CD14-positive monocyte (primary cell): ENCODE measurements around the gene TAF11L13. TPM values are rescaled to one million over a fixed set of nuclear protein-coding genes. Genes with fewer than 3 reads are reported as not detected.
"Not testable (repeated sequence)": the region's sequence is repeated elsewhere in the genome, so short reads cannot be mapped to it uniquely, and the experiment has no call there.

Experiments used
- DNase-seq, 3 donors: peaks; one replicate each; pipeline ENCODE4 v3.0.0-alpha.2; 2011 to 2022
- H2AFZ ChIP-seq: 2 replicates; pipeline ENCODE4 v1.6.0; 2012; ENCODE audit warnings: mild to moderate bottlenecking, low read depth, low read length, inconsistent platforms; ENCODE audit not compliant: insufficient read depth, poor library complexity, severe bottlenecking
- H3K27ac ChIP-seq, 2 donors: 1 replicate in 1 of 2; 2 replicates in 1 of 2; pipeline ENCODE4 v1.5.1; 2012 to 2013; ENCODE audit warnings: low read length in 2 of 2, control low read depth in 1 of 2, inconsistent platforms in 1 of 2, low read depth in 1 of 2, mild to moderate bottlenecking in 1 of 2
- H3K27me3 ChIP-seq, 2 donors: one replicate each; pipeline versions ENCODE4 v1.6.0 to v1.6.1; 2011 to 2013; ENCODE audit warnings: low read length in 2 of 2; ENCODE audit not compliant: control insufficient read depth in 2 of 2, insufficient read depth in 2 of 2
- H3K36me3 ChIP-seq, 2 donors: replicated peaks in 1 of 2; 1 replicate in 1 of 2; 2 replicates in 1 of 2; pipeline versions ENCODE4 v1.5.1 to v1.6.1; 2012 to 2013; ENCODE audit warnings: low read length in 2 of 2, control low read depth in 1 of 2, inconsistent platforms in 1 of 2, mild to moderate bottlenecking in 1 of 2; ENCODE audit not compliant: insufficient read depth in 2 of 2, control insufficient read depth in 1 of 2
- H3K4me1 ChIP-seq, 2 donors: 1 replicate in 1 of 2; 2 replicates in 1 of 2; pipeline versions ENCODE4 v1.5.1 to v1.6.1; 2012 to 2013; ENCODE audit warnings: low read length in 2 of 2, control low read depth in 1 of 2, inconsistent platforms in 1 of 2, mild to moderate bottlenecking in 1 of 2, moderate library complexity in 1 of 2; ENCODE audit not compliant: insufficient read depth in 2 of 2, control insufficient read depth in 1 of 2
- H3K4me2 ChIP-seq: replicated peaks from 2 replicates; pipeline ENCODE3; 2012; ENCODE audit warnings: low read length, moderate library complexity, mild to moderate bottlenecking; ENCODE audit not compliant: poor library complexity, severe bottlenecking; ENCODE audit errors: extremely low read depth
- H3K4me3 ChIP-seq, 3 experiments: fragments of 200-600 bp in 1 of 3; sonication (generic) in 1 of 3; replicated peaks in 1 of 3; 1 replicate in 2 of 3; 2 replicates in 1 of 3; pipeline ENCODE4 v1.5.1; 2011 to 2013; ENCODE audit warnings: low read length in 3 of 3, mild to moderate bottlenecking in 3 of 3, control low read depth in 2 of 3, low read depth in 2 of 3, inconsistent platforms in 1 of 3, moderate library complexity in 1 of 3
- H3K79me2 ChIP-seq: 2 replicates; pipeline ENCODE4 v1.6.0; 2012; ENCODE audit warnings: mild to moderate bottlenecking, control low read depth, inconsistent platforms, low read length, moderate library complexity; ENCODE audit not compliant: insufficient read depth
- H3K9ac ChIP-seq: 2 replicates; pipeline ENCODE4 v1.6.0; 2017; ENCODE audit warnings: low read length, mild to moderate bottlenecking; ENCODE audit not compliant: insufficient read depth, poor library complexity, severe bottlenecking
- H3K9me3 ChIP-seq, 2 donors: replicated peaks in 1 of 2; 1 replicate in 1 of 2; 2 replicates in 1 of 2; pipeline versions ENCODE4 v1.5.1 to v1.6.1; 2012 to 2013; ENCODE audit warnings: low read length in 2 of 2, control low read depth in 1 of 2; ENCODE audit not compliant: control insufficient read depth in 1 of 2, insufficient read depth in 1 of 2
- H4K20me1 ChIP-seq: 2 replicates; pipeline ENCODE4 v1.6.0; 2012; ENCODE audit warnings: mild to moderate bottlenecking, low read length, control low read depth, moderate library complexity; ENCODE audit not compliant: insufficient read depth
- H3K27ac Mint-ChIP-seq, 7 donors: one replicate each; pipeline ENCODE4 v1.8.0; 2020; ENCODE audit warnings: mild to moderate bottlenecking in 7 of 7, mixed read lengths in 7 of 7, moderate library complexity in 6 of 7, inconsistent platforms in 2 of 7
- H3K27me3 Mint-ChIP-seq, 3 donors: one replicate each; pipeline ENCODE4 v1.8.0; 2021 to 2022; ENCODE audit warnings: low read depth in 3 of 3, mild to moderate bottlenecking in 3 of 3, mixed read lengths in 3 of 3, moderate library complexity in 3 of 3, inconsistent platforms in 1 of 3
- H3K36me3 Mint-ChIP-seq, 2 donors: one replicate each; pipeline ENCODE4 v1.8.0; 2020; ENCODE audit warnings: mixed read lengths in 2 of 2, inconsistent platforms in 1 of 2, mild to moderate bottlenecking in 1 of 2
- H3K4me1 Mint-ChIP-seq: one replicate; pipeline ENCODE4 v1.8.0; 2020; ENCODE audit warnings: mild to moderate bottlenecking, mixed read lengths
- H3K4me3 Mint-ChIP-seq, 2 donors: one replicate each; pipeline ENCODE4 v1.8.0; 2020; ENCODE audit warnings: mild to moderate bottlenecking in 2 of 2, mixed read lengths in 2 of 2, moderate library complexity in 1 of 2
- H3K9me3 Mint-ChIP-seq, 7 donors: one replicate each; pipeline ENCODE4 v1.8.0; 2020 to 2022; ENCODE audit warnings: mixed read lengths in 7 of 7, mild to moderate bottlenecking in 6 of 7, moderate library complexity in 6 of 7, inconsistent platforms in 2 of 7
- CTCF ChIP-seq: fragments of 200-600 bp; IDR thresholded peaks from one replicate; pipeline ENCODE4 v1.8.0; 2022; ENCODE audit warnings: antibody characterized with exemption, mild to moderate bottlenecking
- WGBS: methylation state at CpG from one replicate; pipeline ENCODE4 v1.1.5; 2013; ENCODE audit warnings: missing lambda C conversion rate; ENCODE audit not compliant: insufficient coverage; 5-methylcytosine and 5-hydroxymethylcytosine counted together
- intact Hi-C, 2 donors: fragments of 100-400 bp; cut with micrococcal nuclease; formaldehyde crosslinking; loops; one replicate each; pipeline versions ENCODE4 v1.15.0 to v1.15.1; 2023
- polyA plus RNA-seq, 3 donors: library from polyadenylated mRNA; depleted of rRNA in 1 of 3; unstranded in 2 of 3; stranded (reverse) in 1 of 3; fragments of 300-500 nt in 2 of 3; fragments of >200 nt in 1 of 3; fragmentation: Illumina TruSeq in 2 of 3; gene quantifications; 1 replicate in 2 of 3; 2 replicates in 1 of 3; pipeline ENCODE4 v1.2.3, GENCODE V29; 2012 to 2021

The TAF11L13 gene
- polyA plus RNA-seq, 3 donors, result not detected

DNA sequence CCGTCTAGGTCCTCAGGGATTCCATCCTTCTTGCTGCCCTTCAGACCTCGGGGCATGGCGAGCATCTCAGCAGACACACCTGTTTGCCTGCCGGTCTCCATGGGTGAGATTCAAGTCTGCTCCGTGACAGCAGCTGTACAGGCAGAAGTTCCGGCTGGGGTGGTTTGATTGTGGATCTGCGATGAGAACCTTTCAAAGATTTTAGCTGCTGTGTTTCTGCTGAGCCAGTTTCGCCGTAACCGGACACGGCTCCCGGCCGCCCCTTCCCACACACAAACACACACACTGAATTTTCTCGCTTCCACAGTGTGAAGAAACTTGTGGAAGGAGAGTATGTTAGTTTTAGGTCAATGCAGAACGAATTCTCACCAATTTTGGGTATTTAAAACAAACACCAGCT is 34.2 kb upstream of the TAF11L13 start, which contains the start of gene TAF11L10:
Gene TAF11L10, minus strand, starts transcription at position 101 of the 400 bp plus-strand sequence.
- H3K36me3 ChIP-seq, H4K20me1 ChIP-seq, H2AFZ ChIP-seq, H3K36me3 Mint-ChIP-seq, H3K79me2 ChIP-seq, H3K9ac ChIP-seq, H3K4me2 ChIP-seq, H3K27me3 Mint-ChIP-seq, H3K27me3 ChIP-seq, H3K27ac ChIP-seq, H3K27ac Mint-ChIP-seq, intact Hi-C loops, H3K4me1 Mint-ChIP-seq, H3K4me3 ChIP-seq, DNase-seq, H3K4me1 ChIP-seq, H3K9me3 ChIP-seq, H3K4me3 Mint-ChIP-seq: not testable (repeated sequence)
- peaks cover 2 to 10% (median 3%) of the 10 kb centered on the region in 7 donors for H3K9me3 Mint-ChIP-seq
- no CpG with 5 or more reads among the region's 15 CpGs for WGBS

- no CpG with 5 or more reads among the region's 6 CpGs for WGBS
- H3K27me3 Mint-ChIP-seq, result not testable (repeated sequence)
These were observed 28.0 kb upstream of the TAF11L13 start, which contains the start of gene TAF11L11 for GRCh38 chr5:17603880-17604279. Gene TAF11L11, plus strand, starts transcription at chr5:17604183.

GRCh38 chr5:17604951-17605350 is 26.9 kb upstream of the TAF11L13 start:
- intact Hi-C loops, result no loop called here
- Histone ChIP-seq H3K9me3 (peaks cover 0 to 10% of the 10 kb centered on the region in 2 donors), H4K20me1 (no peaks in the 10 kb centered on the region), H2AFZ (no peak overlapping the region), H3K27ac (no peak overlapping the region), H3K79me2 (no peaks in the 10 kb centered on the region), H3K4me2 (no peak overlapping the region), H3K27me3 (no peaks in the 10 kb centered on the region), H3K4me3 (no peak overlapping the region), H3K4me1 (no peaks in the 10 kb centered on the region), H3K9ac (no peak overlapping the region), H3K36me3 (no peaks in the 10 kb centered on the region)
- no peak overlapping the region for H3K27ac Mint-ChIP-seq
- no peaks in the 10 kb centered on the region for H3K36me3 Mint-ChIP-seq
- no peak overlapping the region for H3K4me3 Mint-ChIP-seq
- TF ChIP-seq CTCF, result no peak
- H3K4me1 Mint-ChIP-seq, result peaks cover 6% of the 10 kb centered on the region
- no peak for DNase-seq
- no CpG with 5 or more reads among the region's 14 CpGs for WGBS
- H3K9me3 Mint-ChIP-seq, result peaks cover 2 to 27% (median 15%) of the 10 kb centered on the region in 7 donors
- no peaks in the 10 kb centered on the region for H3K27me3 Mint-ChIP-seq

More at GRCh38 chr5:17603880-17604279, 28.0 kb upstream of the TAF11L13 start, which contains the start of gene TAF11L11:
- H3K36me3 ChIP-seq, H3K27ac ChIP-seq, intact Hi-C loops, H3K4me3 ChIP-seq, H3K79me2 ChIP-seq, H3K4me1 ChIP-seq, DNase-seq, H3K4me2 ChIP-seq, H4K20me1 ChIP-seq, H3K36me3 Mint-ChIP-seq, H3K27me3 ChIP-seq, H2AFZ ChIP-seq, H3K9ac ChIP-seq, H3K4me1 Mint-ChIP-seq, H3K4me3 Mint-ChIP-seq: not testable (repeated sequence)
- peaks cover 5 to 23% (median 15%) of the 10 kb centered on the region in 7 donors for H3K9me3 Mint-ChIP-seq
- peaks cover 0 to 10% of the 10 kb centered on the region in 2 donors for H3K9me3 ChIP-seq
- peak within 1 kb of the TSS in 1 of 7 donors; percentile 10 for H3K27ac Mint-ChIP-seq

DNA sequence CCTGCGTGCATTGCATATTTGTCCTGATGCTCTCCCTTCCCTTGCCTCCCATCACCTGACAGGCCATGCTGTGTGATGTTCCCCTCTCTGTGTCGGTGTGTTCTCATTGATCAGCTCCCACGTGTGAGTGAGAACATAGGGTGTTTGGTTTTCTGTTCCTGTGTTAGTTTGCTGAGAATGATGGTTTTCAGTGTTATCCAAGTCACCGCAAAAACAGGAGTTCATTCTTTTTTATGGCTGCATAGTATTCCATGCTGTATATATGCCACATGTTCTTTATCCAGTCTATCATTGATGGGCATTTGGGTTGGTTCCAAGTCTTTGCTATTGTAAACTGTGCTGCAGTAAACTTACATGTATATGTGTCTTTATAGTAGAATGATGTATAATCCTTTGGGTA is 24.4 kb upstream of the TAF11L13 start:
- DNase-seq, H3K9ac ChIP-seq, H3K4me2 ChIP-seq, H3K27me3 Mint-ChIP-seq, H3K27ac ChIP-seq, H3K4me1 Mint-ChIP-seq, H2AFZ ChIP-seq, H3K9me3 ChIP-seq, intact Hi-C loops, H3K79me2 ChIP-seq, H3K36me3 Mint-ChIP-seq, H3K4me1 ChIP-seq, H3K36me3 ChIP-seq, H3K4me3 Mint-ChIP-seq, H3K4me3 ChIP-seq, H3K27me3 ChIP-seq, H3K27ac Mint-ChIP-seq, H4K20me1 ChIP-seq: not testable (repeated sequence)
- H3K9me3 Mint-ChIP-seq, result peaks cover 2 to 24% (median 12%) of the 10 kb centered on the region in 7 donors
- WGBS, result 100% methylated on average over 1 of the region's 4 CpGs
